Panc1 (cell line): ENCODE measurements around the gene NPIPA2. TPM values are rescaled to one million over a fixed set of nuclear protein-coding genes. Genes with fewer than 3 reads are reported as not detected.
"Not testable (repeated sequence)": the region's sequence is repeated elsewhere in the genome, so short reads cannot be mapped to it uniquely, and the experiment has no call there.

ENCODE experiments used
- ATAC-seq: fragments of 200-7000 bp; cut with Tn5 transposase; 2 replicates; pipeline ENCODE4 v1.9.1; 2020; ENCODE audit warnings: mild to moderate bottlenecking, moderate library complexity
- BruUV-seq: library from RNA; stranded (reverse); fragments of 400-500 nt; replicated peaks from 2 replicates; lab custom pipeline; 2021; lab: Mats Ljungman, UMichigan
- CTCF ChIA-PET: fragments of 300-600 bp; sonication (Branson Sonifier 250); formaldehyde crosslinking; loops from one replicate; lab custom pipeline; 2022; ENCODE audit warnings: antibody characterized with exemption; lab: Charles Lee
- POLR2A ChIA-PET: fragments of 300-600 bp; sonication (Branson Sonifier 250); formaldehyde crosslinking; loops from one replicate; lab custom pipeline; 2022; ENCODE audit warnings: antibody characterized with exemption; lab: Charles Lee
- DNase-seq: peaks from one replicate; pipeline ENCODE4 v3.0.0-alpha.2; 2010; ENCODE audit warnings: low read depth, low spot score
- H3K27ac ChIP-seq: 2 replicates; pipeline ENCODE4 v1.5.1; 2011; ENCODE audit warnings: mild to moderate bottlenecking, low read length, inconsistent platforms
- H3K27me3 ChIP-seq: fragments of 200-500 bp; sonication (Bioruptor generic); 2 replicates; pipeline ENCODE4 v1.6.0; 2014; ENCODE audit warnings: low read length, inconsistent platforms; ENCODE audit not compliant: control insufficient read depth, insufficient read depth
- H3K36me3 ChIP-seq: fragments of 200-500 bp; sonication (Bioruptor generic); 2 replicates; pipeline ENCODE4 v1.5.1; 2014; ENCODE audit warnings: inconsistent platforms, mild to moderate bottlenecking, low read length, moderate library complexity; ENCODE audit not compliant: control insufficient read depth, insufficient read depth
- H3K4me1 ChIP-seq: 2 replicates; pipeline ENCODE4 v1.5.1; 2011; ENCODE audit warnings: inconsistent platforms, mild to moderate bottlenecking, low read length, moderate library complexity; ENCODE audit not compliant: control insufficient read depth, insufficient read depth
- H3K4me3 ChIP-seq, 2 experiments: 2 replicates each; pipeline ENCODE4 v1.5.1; 2011 to 2012; ENCODE audit warnings: low read depth in 2 of 2, low read length in 2 of 2, mild to moderate bottlenecking in 2 of 2, inconsistent platforms in 1 of 2, moderate library complexity in 1 of 2
- H3K9me3 ChIP-seq: fragments of 200-500 bp; sonication (Bioruptor generic); 2 replicates; pipeline ENCODE4 v1.5.1; 2014; ENCODE audit warnings: low read depth, mild to moderate bottlenecking, inconsistent platforms, low read length, moderate library complexity; ENCODE audit not compliant: control insufficient read depth, insufficient read depth
- in situ Hi-C: cut with HindIII; loops from 2 replicates; pipeline ENCODE4 v1.10.0; 2016; ENCODE audit warnings: low sequenced_read_pairs, low pct_unique_long_range_greater_than_20kb
- intact Hi-C: fragments of 100-400 bp; cut with micrococcal nuclease; formaldehyde crosslinking; loops from one replicate; pipeline ENCODE4 v1.10.0; 2022; ENCODE audit not compliant: unreplicated experiment
- total RNA-seq: library from RNA; stranded (reverse); gene quantifications from one replicate; pipeline ENCODE4 v1.2.1, GENCODE V29; 2021; ENCODE audit not compliant: unreplicated experiment

The NPIPA2 gene
- total RNA-seq, 1 experiment from 2014 or later = 3.9 TPM

- H3K27me3 ChIP-seq, DNase-seq, intact Hi-C loops, H3K36me3 ChIP-seq, CTCF ChIA-PET, BruUV-seq, H3K4me1 ChIP-seq, in situ Hi-C loops, H3K27ac ChIP-seq, H3K4me3 ChIP-seq, H3K9me3 ChIP-seq, POLR2A ChIA-PET, ATAC-seq: not testable (repeated sequence)
Observed at GRCh38 chr16:14789577-14789976, 47.2 kb downstream of the NPIPA2 start.

- ATAC-seq, H3K9me3 ChIP-seq, H3K36me3 ChIP-seq, H3K27ac ChIP-seq, intact Hi-C loops, POLR2A ChIA-PET, H3K4me3 ChIP-seq, DNase-seq, BruUV-seq, H3K27me3 ChIP-seq, CTCF ChIA-PET, H3K4me1 ChIP-seq, in situ Hi-C loops: not testable (repeated sequence)
Observed at GRCh38 chr16:14790320-14790956, 48.1 kb downstream of the NPIPA2 start.

- H3K9me3 ChIP-seq, DNase-seq, ATAC-seq, POLR2A ChIA-PET, CTCF ChIA-PET, H3K36me3 ChIP-seq, H3K27me3 ChIP-seq, H3K4me3 ChIP-seq, H3K27ac ChIP-seq, H3K4me1 ChIP-seq, in situ Hi-C loops, BruUV-seq, intact Hi-C loops: not testable (repeated sequence)
Observed at GRCh38 chr16:14792914-14793313, 50.6 kb downstream of the NPIPA2 start.

- intact Hi-C loops, POLR2A ChIA-PET, H3K27ac ChIP-seq, H3K4me1 ChIP-seq, H3K9me3 ChIP-seq, H3K36me3 ChIP-seq, in situ Hi-C loops, CTCF ChIA-PET, BruUV-seq, H3K27me3 ChIP-seq, DNase-seq, ATAC-seq, H3K4me3 ChIP-seq: not testable (repeated sequence)
Observed at GRCh38 chr16:14797558-14797957, 55.2 kb downstream of the NPIPA2 start.

- POLR2A ChIA-PET, ATAC-seq, H3K4me1 ChIP-seq, H3K27me3 ChIP-seq, CTCF ChIA-PET, BruUV-seq, intact Hi-C loops, H3K4me3 ChIP-seq, DNase-seq, H3K36me3 ChIP-seq, H3K27ac ChIP-seq, H3K9me3 ChIP-seq, in situ Hi-C loops: not testable (repeated sequence)
Observed at GRCh38 chr16:14803577-14803976, 61.2 kb downstream of the NPIPA2 start.

- in situ Hi-C loops, H3K4me3 ChIP-seq, H3K9me3 ChIP-seq, H3K27ac ChIP-seq, H3K4me1 ChIP-seq, H3K27me3 ChIP-seq, CTCF ChIA-PET, ATAC-seq, H3K36me3 ChIP-seq, DNase-seq, BruUV-seq, POLR2A ChIA-PET, intact Hi-C loops: not testable (repeated sequence)
Observed at GRCh38 chr16:14807184-14807678, 64.9 kb downstream of the NPIPA2 start.

- in situ Hi-C loops, H3K27me3 ChIP-seq, H3K4me3 ChIP-seq, intact Hi-C loops, POLR2A ChIA-PET, CTCF ChIA-PET, H3K27ac ChIP-seq, DNase-seq, H3K9me3 ChIP-seq, H3K36me3 ChIP-seq, BruUV-seq, H3K4me1 ChIP-seq, ATAC-seq: not testable (repeated sequence)
Observed at GRCh38 chr16:14813890-14814289, 71.6 kb downstream of the NPIPA2 start.
